GM12892 (cell line): Measurements from ENCODE around the gene ARL17B.
"Not testable (repeated sequence)": the region's sequence is repeated elsewhere in the genome, so short reads cannot be mapped to it uniquely, and the experiment has no call there.

ENCODE experiments used
- DNase-seq: peaks from one replicate; pipeline ENCODE4 v3.0.0; 2011; ENCODE audit not compliant: insufficient read length
- FAIRE-seq: peaks from 2 replicates; lab custom pipeline; 2011; peaks lifted over from hg19 to GRCh38; lab: Jason Lieb, UNC
- POLR2A ChIP-seq: IDR thresholded peaks from 2 replicates; pipeline ENCODE4 v1.6.1; 2011; ENCODE audit warnings: low read depth, low read length, control low read depth
- POLR2AphosphoS5 ChIP-seq: IDR thresholded peaks from 2 replicates; pipeline ENCODE4 v1.6.1; 2011; ENCODE audit warnings: low read depth, low read length, control low read depth
- TAF1 ChIP-seq: IDR thresholded peaks from 2 replicates; pipeline ENCODE4 v1.6.1; 2011; ENCODE audit warnings: low read depth, mild to moderate bottlenecking, control low read depth, low read length, borderline replicate concordance

Gene ARL17B

DNA sequence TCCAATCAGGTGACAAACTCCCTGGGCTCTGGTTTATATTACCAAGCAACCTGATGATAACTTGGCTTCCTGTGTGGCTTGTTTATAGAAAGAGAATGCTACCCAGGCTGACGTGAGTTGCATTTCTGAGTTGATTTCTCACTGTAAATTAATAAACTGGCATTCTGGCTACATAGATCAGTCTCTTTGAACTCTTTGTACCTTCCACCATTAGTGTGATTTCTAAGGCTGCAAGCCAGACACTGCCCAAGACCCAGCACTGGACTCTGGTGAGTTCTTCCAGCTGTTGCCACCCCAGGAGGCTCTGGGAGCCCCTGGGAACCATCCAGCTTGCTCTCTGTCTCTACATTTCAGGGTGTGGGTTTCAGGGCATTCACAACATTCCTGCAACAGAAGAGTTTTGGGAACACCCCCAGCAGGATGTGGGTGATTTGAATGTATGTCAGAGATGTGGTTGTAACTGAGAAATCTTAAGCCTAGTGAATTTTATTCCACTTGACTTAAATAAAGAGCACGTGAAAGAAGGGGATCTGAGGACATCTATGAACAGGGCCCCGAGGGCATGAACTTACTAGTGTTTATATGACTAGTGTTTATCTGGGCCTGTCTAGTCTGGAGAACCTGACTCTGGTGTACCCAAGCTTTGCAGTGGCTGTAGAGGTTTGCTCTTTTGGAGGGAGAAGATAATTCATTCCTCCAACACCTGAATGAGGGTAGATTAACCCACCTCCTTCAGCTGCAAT, 96.9 kb downstream of the ARL17B start:
- no peak for DNase-seq
- TF ChIP-seq TAF1 (no peak), POLR2AphosphoS5 (no peak), POLR2A (no peak)
- FAIRE-seq = no peak

DNA sequence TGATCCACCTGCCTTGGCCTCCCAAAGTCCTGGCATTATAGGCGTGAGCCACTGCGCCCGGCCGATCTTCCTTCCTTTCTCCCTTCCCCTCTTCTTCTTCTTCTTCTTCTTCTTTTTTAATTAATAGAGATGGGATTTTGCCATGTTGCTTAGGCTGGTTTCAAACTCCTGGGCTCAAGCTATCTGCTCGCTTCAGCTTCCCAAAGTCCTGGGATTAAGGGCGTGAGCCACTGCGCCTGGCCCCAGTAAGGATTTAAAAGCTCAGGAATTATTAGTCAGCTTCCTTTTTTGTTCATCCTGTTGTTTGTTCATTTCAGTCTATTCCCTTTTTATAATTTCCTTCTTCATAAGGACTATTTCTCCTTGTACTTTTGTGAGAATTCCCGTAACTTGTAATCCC, 99.3 kb downstream of the ARL17B start:
- TF ChIP-seq POLR2A = no peak
- no peak for TF ChIP-seq TAF1
- no peak for TF ChIP-seq POLR2AphosphoS5
- DNase-seq = no peak
- FAIRE-seq = no peak

DNA sequence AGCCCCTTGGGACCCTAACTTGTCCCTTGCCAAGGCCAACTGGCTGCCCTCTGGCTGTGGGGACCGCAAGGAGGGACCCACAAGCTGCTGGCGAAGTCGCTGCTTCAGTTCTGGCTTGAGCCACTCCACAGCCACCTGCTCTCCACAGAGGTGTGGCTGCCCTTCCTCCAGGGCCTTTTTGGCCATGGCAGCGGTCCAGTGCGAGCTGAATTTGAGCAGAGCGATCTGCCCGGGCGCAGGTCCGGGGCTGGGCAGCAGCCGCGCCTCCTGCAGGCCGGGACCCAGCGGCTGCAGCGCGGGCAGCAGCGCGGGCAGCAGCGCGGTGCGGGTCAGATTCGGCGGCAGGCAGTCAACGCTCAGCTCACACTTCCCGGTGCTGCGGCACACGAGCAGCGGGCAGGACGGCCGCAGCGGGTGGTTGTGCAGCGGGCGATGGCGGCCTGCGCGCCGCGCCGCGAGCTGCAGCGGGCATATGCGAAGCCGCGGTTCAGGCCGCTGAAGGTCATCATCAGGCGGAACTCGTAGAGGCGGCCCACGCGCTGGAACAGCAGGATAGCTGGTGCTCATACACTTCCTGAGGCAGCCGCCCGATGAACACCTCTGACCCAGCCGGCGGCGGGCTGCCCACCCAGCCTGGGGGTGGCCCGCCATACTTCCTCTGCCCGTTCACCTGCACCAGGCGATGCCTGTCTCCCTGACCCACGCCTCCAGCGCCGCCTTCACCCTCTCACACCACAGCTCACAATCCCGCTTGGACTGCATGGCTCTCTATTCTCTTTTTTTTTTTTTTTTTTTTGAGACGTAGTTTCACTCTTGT, 101.5 kb downstream of the ARL17B start:
- FAIRE-seq = peak; percentile 78
- not testable (repeated sequence) for DNase-seq

DNA sequence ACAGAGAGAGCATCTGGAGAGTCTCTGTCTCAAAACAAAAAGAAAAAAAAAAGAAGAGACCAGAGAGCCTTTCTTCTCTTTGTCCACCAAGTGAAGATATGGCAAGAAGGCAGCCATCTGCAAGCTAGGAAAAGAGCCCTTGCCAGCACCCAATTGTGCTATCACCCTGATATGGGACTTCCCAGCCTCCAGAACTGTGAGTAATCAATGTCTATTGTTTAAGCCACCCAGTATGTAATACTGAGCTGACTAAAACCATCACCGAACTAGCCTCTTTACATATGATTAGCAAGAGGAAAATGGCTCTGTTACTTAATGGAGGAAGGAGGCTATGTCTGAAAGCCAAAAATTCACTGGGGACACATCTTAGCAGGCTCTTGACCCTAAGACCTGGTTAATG, 105.2 kb downstream of the ARL17B start:
- FAIRE-seq, DNase-seq: not testable (repeated sequence)

DNA sequence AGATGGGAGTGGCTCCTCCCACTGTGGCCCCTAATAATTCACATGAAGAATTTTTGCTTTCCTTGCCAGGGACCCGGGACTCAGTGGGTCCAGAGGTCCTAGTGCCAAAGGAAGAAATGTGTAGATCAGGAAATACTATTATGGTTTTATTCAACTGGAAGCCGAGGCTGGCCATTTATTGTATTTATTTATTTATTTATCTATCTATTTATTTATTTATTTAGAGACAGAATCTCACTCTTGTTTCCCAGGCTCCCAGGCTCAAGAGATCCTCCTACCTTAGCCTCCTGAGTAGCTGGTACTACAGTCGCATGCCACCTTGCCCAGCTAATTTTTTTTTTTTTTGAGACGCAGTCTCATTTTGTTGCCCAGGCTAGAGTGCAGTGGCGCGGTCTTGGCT, 107.4 kb downstream of the ARL17B start:
- not testable (repeated sequence) for DNase-seq, FAIRE-seq

DNA sequence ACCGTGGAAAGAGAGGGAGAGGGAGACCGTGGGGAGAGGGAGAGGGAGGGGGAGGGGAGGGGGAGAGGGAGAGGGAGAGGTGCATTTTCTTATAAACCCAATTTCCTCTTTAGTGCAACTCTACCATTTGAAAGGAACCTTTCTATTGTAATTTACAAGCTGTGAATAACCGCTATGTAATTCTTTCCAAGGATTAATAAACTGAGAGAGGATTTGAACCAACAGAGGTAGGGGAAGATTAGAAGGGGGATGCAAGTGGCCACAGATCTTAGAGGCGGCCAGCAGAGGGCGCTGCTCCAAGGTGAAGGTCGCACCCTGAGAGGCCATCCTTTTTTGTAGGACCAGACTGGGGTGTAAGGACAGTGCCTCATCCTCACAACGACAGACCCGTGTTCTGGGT, 107.8 kb downstream of the ARL17B start:
- DNase-seq (peak; percentile 64), FAIRE-seq (peak; percentile 87)

DNA sequence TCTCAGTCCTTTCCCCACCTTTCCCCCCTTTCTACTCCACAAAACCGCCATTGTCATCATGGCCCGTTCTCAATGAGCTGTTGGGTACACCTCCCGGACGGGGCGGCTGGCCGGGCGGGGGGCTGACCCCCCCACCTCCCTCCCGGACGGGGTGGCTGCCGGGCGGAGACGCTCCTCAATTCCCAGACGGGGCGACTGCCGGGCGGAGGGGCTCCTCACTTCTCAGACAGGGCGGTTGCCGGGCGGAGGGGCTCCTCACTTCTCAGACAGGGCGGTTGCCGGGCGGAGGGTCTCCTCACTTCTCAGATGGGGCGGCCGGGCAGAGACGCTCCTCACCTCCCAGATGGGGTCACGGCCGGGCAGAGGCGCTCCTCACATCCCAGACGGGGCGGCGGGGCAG, 108.8 kb downstream of the ARL17B start:
- FAIRE-seq, DNase-seq: not testable (repeated sequence)

DNA sequence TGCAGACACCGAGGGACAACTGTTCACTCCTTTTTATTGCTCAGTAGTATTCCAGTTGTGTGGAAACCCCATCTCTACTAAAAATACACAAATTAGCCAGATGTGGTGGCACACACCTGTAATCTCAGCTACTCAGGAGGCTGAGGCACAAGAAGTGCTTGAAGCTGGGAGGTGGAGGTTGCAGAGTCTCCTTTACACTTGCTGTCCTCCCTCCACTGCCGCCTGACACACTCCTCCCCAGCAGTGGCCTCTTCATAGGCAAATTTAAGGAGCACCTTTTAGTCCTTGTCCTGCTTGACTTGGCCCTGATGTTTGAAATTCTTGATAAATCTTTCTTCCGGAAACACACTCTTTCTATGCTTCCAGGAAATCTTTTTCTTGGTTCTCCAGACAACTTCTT, 112.4 kb downstream of the ARL17B start:
- not testable (repeated sequence) for DNase-seq, FAIRE-seq

DNA sequence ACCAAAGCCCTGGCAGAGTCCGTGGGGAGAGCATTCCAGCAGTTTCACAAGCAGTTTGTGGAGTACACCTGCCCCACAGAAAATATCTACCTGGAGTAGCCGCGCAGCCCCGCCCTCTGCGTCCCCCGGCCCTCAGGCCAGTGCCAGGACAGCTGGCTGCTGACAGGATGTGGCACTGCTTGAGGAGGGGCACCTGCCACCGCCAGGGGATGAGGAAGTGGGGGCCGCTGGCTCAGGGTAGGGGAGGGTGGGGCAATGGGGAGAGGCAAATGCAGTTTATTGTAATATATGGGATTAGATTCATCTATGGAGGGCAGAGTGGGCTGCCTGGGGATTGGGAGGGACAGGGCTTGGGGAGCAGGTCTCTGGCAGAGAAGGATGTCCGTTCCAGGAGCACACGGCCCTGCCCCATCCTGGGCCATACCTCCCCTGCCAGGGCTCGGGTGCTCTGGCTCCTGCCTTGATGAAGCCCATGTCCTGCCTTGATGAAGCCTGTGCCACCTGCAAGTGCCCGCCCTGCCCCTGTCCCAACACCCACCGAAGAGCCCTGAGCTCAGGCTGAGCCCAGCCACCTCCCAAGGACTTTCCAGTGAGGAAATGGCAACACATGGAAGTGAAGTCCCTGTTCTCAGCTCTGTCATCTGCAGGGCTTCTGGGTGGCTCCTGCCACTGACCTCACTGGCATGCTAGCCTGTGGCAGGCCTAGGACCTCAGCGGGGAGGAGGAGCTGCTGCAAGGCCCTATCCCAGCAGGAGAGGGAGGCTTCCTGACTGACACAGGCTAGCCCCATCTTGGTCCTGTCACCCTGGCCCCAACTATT, 116.4 kb downstream of the ARL17B start:
- not testable (repeated sequence) for DNase-seq, FAIRE-seq

DNA sequence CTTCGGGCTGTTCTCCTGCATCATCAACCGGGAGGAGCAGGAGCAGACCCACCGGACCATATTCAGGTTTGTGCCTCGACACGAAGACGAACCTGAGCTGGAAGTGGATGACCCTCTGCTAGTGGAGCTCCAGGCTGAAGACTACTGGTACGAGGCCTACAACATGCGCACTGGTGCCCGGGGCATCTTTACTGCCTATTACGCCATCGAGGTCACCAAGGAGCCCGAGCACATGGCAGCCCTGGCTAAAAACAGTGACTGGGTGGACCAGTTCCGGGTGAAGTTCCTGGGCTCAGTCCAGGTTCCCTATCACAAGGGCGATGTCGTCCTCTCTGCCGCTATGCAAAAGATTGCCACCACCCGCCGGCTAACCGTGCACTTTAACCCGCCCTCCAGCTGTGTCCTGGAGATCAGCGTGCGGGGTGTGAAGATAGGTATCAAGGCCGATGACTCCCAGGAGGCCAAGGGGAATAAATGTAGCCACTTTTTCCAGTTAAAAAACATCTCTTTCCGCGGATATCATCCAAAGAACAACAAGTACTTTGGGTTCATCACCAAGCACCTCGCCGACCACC, 117.1 kb downstream of the ARL17B start:
- DNase-seq, FAIRE-seq: not testable (repeated sequence)

DNA sequence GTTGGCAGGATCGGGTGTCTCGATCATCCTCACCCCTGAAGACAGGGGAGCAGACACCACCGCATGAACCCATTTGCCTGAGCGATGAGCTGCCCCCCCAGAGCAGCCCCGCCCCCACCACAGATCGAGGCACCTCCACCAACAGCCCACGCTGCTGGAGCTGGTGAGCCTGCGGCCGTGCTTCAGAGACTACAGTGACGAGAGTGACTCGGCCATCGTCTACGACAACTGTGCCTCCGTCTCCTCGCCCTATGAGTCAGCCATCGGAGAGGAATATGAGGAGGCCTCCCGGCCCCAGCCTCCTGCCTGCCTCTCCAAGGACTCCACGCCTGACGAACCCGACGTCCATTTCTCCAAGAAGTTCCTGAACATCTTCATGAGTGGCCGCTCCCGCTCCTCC, 117.6 kb downstream of the ARL17B start:
- DNase-seq, FAIRE-seq: not testable (repeated sequence)

DNA sequence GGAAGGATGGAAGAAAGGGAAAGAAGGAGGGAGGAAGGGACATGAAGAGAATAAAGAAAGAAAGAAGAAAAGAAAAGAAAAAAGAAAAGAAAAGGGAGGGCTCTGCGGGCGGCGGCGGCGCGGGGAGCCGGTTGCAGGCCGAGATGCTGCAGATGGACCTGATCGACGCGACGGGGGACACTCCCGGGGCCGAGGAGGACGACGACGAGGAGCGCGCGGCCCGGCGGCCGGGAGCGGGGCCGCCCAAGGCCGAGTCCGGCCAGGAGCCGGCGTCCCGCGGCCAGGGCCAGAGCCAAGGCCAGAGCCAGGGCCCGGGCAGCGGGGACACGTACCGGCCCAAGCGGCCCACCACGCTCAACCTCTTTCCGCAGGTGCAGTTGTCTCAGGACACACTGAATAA, 118.1 kb downstream of the ARL17B start:
- DNase-seq, FAIRE-seq: not testable (repeated sequence)

DNA sequence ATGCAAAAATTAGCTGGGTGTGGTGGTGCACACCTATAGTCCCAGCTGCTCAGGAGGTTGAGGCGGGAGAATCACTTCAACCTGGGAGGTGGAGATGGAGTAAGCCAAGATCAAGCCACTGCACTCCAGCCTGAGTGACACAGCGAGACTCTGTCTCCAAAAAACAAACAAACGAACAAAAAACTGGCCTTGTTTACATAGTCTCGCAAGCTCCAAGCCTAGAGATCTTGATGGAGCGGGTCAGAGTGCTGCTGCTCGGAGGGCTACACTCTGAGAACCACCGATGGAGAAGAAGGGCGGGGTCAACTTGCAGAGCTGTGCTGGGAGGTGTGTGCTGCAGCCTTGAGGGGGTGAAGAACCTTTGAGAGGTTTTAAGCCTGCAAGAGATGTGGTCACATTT, 130.2 kb downstream of the ARL17B start:
- not testable (repeated sequence) for FAIRE-seq, DNase-seq

DNA sequence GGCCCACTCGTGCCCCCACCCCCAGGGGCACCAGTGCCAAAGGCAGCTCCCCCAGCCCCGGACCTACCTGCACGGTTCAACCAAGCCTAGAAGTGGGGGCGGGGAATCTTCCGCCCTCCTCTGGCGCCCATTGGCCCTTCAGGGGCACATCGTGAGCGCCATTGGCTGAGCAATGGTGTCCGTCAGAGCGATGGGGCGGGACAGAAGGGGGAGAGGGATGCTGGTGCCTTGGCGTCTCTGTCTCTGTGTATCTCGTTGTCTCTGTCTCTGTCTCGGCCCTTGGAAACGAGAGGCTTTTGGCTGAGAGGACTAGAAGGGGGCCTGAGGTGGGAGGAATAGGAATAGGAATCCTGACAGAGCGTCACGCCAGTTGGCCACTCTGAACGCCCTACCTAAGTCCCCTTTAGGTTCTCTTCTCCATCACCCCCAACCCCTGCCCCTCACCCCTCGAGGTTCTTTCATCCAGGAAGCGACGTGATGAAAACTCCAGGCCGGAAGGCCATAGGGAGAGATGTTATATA, 136.2 kb downstream of the ARL17B start:
- FAIRE-seq (peak; percentile 94), DNase-seq (peak; percentile 79)

DNA sequence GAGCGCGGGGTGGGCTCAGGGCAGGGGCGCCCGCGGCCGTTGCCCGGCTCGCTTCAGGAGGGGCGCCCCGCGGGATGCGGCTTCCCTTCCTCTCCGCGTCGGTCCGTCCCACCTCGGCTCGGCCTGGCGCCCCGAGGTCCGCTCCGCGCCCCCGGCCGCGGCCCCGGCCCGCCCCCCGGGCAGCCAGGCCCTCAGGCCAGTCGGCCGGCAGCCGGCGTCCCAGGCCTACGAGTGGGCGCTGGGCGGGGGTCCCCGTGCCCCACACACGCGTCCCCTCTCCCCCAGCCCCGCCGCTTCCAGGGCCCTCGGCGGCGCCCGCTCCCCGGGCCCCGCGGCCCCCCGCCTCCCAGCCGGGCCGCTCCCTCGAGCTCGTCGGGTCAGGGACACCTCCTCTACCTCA, 136.7 kb downstream of the ARL17B start:
- not testable (repeated sequence) for FAIRE-seq, DNase-seq
